ENCODE results near the gene IFI6. TPM values are rescaled to one million over a fixed set of nuclear protein-coding genes. Genes with fewer than 3 reads are reported as not detected.
"Not testable (repeated sequence)": the region's sequence is repeated elsewhere in the genome, so short reads cannot be mapped to it uniquely, and the experiment has no call there.

The IFI6 gene
- total and polyA plus RNA-seq, 12 donors, result 67.6 to 611 (median 209) TPM

- H3K4me1 ChIP-seq (replicated peaks in 1 of 2), result peaks cover 0 to 23% of the 10 kb centered on the region in 2 donors
- intact Hi-C loops (cut with DNase I), result no loop called here
- H3K4me3 ChIP-seq, result no peak overlapping the region
- DNase-seq, result no peak
- H3K9me3 ChIP-seq (replicated peaks in 1 of 3), result no peaks in the 10 kb centered on the region
- no peaks in the 10 kb centered on the region for H3K27me3 ChIP-seq
- peak overlapping the region in 2 of 5 donors; percentile 3 to 33 for H3K27ac ChIP-seq
- WGBS, 4 donors, result 56 to 77% (median 64%) methylated on average over 3 of the region's 3 CpGs
- TF ChIP-seq, protein P1, sequence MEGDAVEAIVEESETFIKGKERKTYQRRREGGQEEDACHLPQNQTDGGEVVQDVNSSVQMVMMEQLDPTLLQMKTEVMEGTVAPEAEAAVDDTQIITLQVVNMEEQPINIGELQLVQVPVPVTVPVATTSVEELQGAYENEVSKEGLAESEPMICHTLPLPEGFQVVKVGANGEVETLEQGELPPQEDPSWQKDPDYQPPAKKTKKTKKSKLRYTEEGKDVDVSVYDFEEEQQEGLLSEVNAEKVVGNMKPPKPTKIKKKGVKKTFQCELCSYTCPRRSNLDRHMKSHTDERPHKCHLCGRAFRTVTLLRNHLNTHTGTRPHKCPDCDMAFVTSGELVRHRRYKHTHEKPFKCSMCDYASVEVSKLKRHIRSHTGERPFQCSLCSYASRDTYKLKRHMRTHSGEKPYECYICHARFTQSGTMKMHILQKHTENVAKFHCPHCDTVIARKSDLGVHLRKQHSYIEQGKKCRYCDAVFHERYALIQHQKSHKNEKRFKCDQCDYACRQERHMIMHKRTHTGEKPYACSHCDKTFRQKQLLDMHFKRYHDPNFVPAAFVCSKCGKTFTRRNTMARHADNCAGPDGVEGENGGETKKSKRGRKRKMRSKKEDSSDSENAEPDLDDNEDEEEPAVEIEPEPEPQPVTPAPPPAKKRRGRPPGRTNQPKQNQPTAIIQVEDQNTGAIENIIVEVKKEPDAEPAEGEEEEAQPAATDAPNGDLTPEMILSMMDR (IDR thresholded peaks at IDR 0.05), result no peak
- no peak for TF ChIP-seq POLR2A (IDR thresholded peaks at IDR 0.05)
- no peaks in the 10 kb centered on the region for H3K36me3 ChIP-seq (replicated peaks in 1 of 2)
Measured at GRCh38 chr1:27628712-27629111, 43.3 kb downstream of the IFI6 start.

DNA sequence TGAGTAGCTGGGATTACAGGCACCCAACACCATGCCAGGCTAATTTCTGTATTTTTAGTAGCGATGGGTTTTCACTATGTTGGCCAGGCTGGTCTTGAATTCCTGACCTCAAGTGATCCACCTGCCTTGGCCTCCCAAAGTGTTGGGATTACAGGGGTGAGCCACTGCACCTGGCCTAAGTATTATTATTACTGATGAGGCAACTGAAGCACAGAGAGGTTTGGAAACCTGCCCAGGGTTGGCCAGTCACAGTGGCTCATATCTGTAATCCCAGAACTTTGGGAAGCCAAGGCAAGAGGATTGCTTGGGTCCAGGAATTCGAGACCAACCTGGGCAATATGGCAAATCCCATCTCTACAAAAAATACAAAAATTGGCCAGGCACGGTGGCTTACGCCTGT lies 44.3 kb downstream of the IFI6 start:
- H3K4me3 ChIP-seq; H3K9me3 ChIP-seq (replicated peaks in 1 of 3); DNase-seq; intact Hi-C loops (cut with DNase I); H3K36me3 ChIP-seq (replicated peaks in 1 of 2); H3K27ac ChIP-seq; H3K27me3 ChIP-seq: not testable (repeated sequence)
- 89 to 95% (median 93%) methylated on average over 4 of the region's 4 CpGs for WGBS, 4 donors
- H3K4me1 ChIP-seq (replicated peaks in 1 of 2), result peaks cover 0 to 23% of the 10 kb centered on the region in 2 donors

GRCh38 chr1:27627061-27627460 lies 44.9 kb downstream of the IFI6 start:
- intact Hi-C loops (cut with DNase I), result no loop called here
- Histone ChIP-seq H3K4me1 (replicated peaks in 1 of 2) (peaks cover 0 to 23% of the 10 kb centered on the region in 2 donors), H3K27ac (no peak overlapping the region), H3K36me3 (replicated peaks in 1 of 2) (no peaks in the 10 kb centered on the region), H3K27me3 (no peaks in the 10 kb centered on the region), H3K9me3 (replicated peaks in 1 of 3) (no peaks in the 10 kb centered on the region), H3K4me3 (no peak overlapping the region)
- no peak for TF ChIP-seq POLR2A (IDR thresholded peaks at IDR 0.05)
- TF ChIP-seq, protein P1 (IDR thresholded peaks at IDR 0.05), result no peak
- DNase-seq, result no peak
- 90 to 98% (median 91%) methylated on average over 5 of the region's 5 CpGs for WGBS, 4 donors

GRCh38 chr1:27626031-27626935 lies 45.7 kb downstream of the IFI6 start:
- Histone ChIP-seq H3K4me1 (replicated peaks in 1 of 2) (peaks cover 2 to 22% of the 10 kb centered on the region in 2 donors), H3K27ac (peak overlapping the region in 2 of 5 donors; percentile 33 to 78), H3K4me3 (no peak overlapping the region), H3K27me3 (no peaks in the 10 kb centered on the region), H3K9me3 (replicated peaks in 1 of 3) (no peaks in the 10 kb centered on the region), H3K36me3 (replicated peaks in 1 of 2) (no peaks in the 10 kb centered on the region)
- intact Hi-C loops (cut with DNase I), result no loop called here
- 70 to 78% (median 77%) methylated on average over 10 to 11 of the region's 11 CpGs for WGBS, 4 donors
- TF ChIP-seq, protein P1 (IDR thresholded peaks at IDR 0.05), result no peak
- TF ChIP-seq POLR2A (IDR thresholded peaks at IDR 0.05), result no peak
- DNase-seq, result peak in 1 of 7 donors; percentile 60
